Chondrocyte (in vitro differentiated cells): ENCODE measurements around the gene BCL2L12. TPM values are rescaled to one million over a fixed set of nuclear protein-coding genes. Genes with fewer than 3 reads are reported as not detected.
"Not testable (repeated sequence)": the region's sequence is repeated elsewhere in the genome, so short reads cannot be mapped to it uniquely, and the experiment has no call there.

ENCODE experiments used
- DNase-seq: peaks from one replicate; pipeline ENCODE4 v3.0.0; 2021; ENCODE audit warnings: mixed read lengths, low spot score
- H3K27ac Mint-ChIP-seq: one replicate; pipeline ENCODE4 v1.8.0; 2021; ENCODE audit warnings: mild to moderate bottlenecking, moderate library complexity, mixed read lengths; ENCODE audit not compliant: unreplicated experiment
- H3K27me3 Mint-ChIP-seq: 2 replicates; pipeline ENCODE4 v1.8.0; 2021; ENCODE audit warnings: low read depth, mixed read lengths
- H3K36me3 Mint-ChIP-seq: 2 replicates; pipeline ENCODE4 v1.8.0; 2021; ENCODE audit warnings: low read depth, mixed read lengths
- H3K4me1 Mint-ChIP-seq: 2 replicates; pipeline ENCODE4 v1.8.0; 2021; ENCODE audit warnings: low read depth, mild to moderate bottlenecking, mixed read lengths
- H3K4me3 Mint-ChIP-seq: one replicate; pipeline ENCODE4 v1.8.0; 2021; ENCODE audit warnings: mild to moderate bottlenecking, moderate library complexity, mixed read lengths; ENCODE audit not compliant: unreplicated experiment
- H3K9me3 Mint-ChIP-seq: 2 replicates; pipeline ENCODE4 v1.8.0; 2021; ENCODE audit warnings: low read depth, mixed read lengths
- CTCF ChIP-seq: fragments of 200-600 bp; sonication (generic); IDR thresholded peaks from 2 replicates; pipeline ENCODE4 v1.5.0; 2021; ENCODE audit warnings: antibody characterized with exemption, mild to moderate bottlenecking, moderate library complexity
- total RNA-seq: library from RNA; stranded (reverse); gene quantifications from 3 replicates; pipeline ENCODE4 v1.2.1, GENCODE V29; 2021

BCL2L12 gene
- total RNA-seq, 1 donor from 2014 or later = 18.3 TPM

- Mint-ChIP-seq H3K4me3 (no peak overlapping the region), H3K9me3 (no peaks in the 10 kb centered on the region), H3K27ac (no peak overlapping the region), H3K4me1 (peaks cover 7% of the 10 kb centered on the region), H3K36me3 (peaks cover 12% of the 10 kb centered on the region), H3K27me3 (no peaks in the 10 kb centered on the region)
- DNase-seq = no peak
- TF ChIP-seq CTCF = no peak
These were observed 39.5 kb upstream of the BCL2L12 start for GRCh38 chr19:49626226-49626625.

GRCh38 chr19:49629659-49630058 lies 36.1 kb upstream of the BCL2L12 start:
- no peaks in the 10 kb centered on the region for H3K27me3 Mint-ChIP-seq
- no peak for TF ChIP-seq CTCF
- no peak overlapping the region for H3K27ac Mint-ChIP-seq
- no peak overlapping the region for H3K4me3 Mint-ChIP-seq
- no peak for DNase-seq
- H3K9me3 Mint-ChIP-seq = no peaks in the 10 kb centered on the region
- H3K36me3 Mint-ChIP-seq = peaks cover 5% of the 10 kb centered on the region
- H3K4me1 Mint-ChIP-seq = peaks cover 15% of the 10 kb centered on the region

GRCh38 chr19:49631014-49631588 lies 34.6 kb upstream of the BCL2L12 start:
- Mint-ChIP-seq H3K27me3 (no peaks in the 10 kb centered on the region), H3K36me3 (peaks cover 5% of the 10 kb centered on the region), H3K4me1 (peaks cover 27% of the 10 kb centered on the region), H3K9me3 (no peaks in the 10 kb centered on the region), H3K4me3 (no peak overlapping the region), H3K27ac (peak overlapping the region; percentile 45)
- DNase-seq = no peak
- TF ChIP-seq CTCF = no peak

- Mint-ChIP-seq H3K27ac (no peak overlapping the region), H3K4me3 (no peak overlapping the region), H3K4me1 (peaks cover 33% of the 10 kb centered on the region), H3K36me3 (peaks cover 5% of the 10 kb centered on the region), H3K9me3 (no peaks in the 10 kb centered on the region), H3K27me3 (no peaks in the 10 kb centered on the region)
- no peak for DNase-seq
- no peak for TF ChIP-seq CTCF
These were observed 34.0 kb upstream of the BCL2L12 start for GRCh38 chr19:49631610-49632192.

GRCh38 chr19:49632576-49632975 lies 33.2 kb upstream of the BCL2L12 start:
- Mint-ChIP-seq H3K4me3 (no peak overlapping the region), H3K9me3 (no peaks in the 10 kb centered on the region), H3K27ac (no peak overlapping the region), H3K4me1 (peaks cover 40% of the 10 kb centered on the region), H3K36me3 (peaks cover 3% of the 10 kb centered on the region), H3K27me3 (no peaks in the 10 kb centered on the region)
- no peak for TF ChIP-seq CTCF
- DNase-seq = no peak

GRCh38 chr19:49633273-49633672 lies 32.5 kb upstream of the BCL2L12 start:
- H3K27ac Mint-ChIP-seq = peak overlapping the region; percentile 36
- DNase-seq, H3K4me3 Mint-ChIP-seq, H3K36me3 Mint-ChIP-seq, H3K9me3 Mint-ChIP-seq, H3K27me3 Mint-ChIP-seq: not testable (repeated sequence)
- peaks cover 45% of the 10 kb centered on the region for H3K4me1 Mint-ChIP-seq
